SU-DHL-6 (cell line): ENCODE results near the gene IL3.

Experiments used
- CTCF ChIP-seq: fragments of 200-600 bp; sonication (generic); IDR thresholded peaks from one replicate; pipeline ENCODE4 v1.5.1; 2017; ENCODE audit warnings: antibody characterized with exemption, mild to moderate bottlenecking, low read length, moderate library complexity; ENCODE audit not compliant: insufficient read depth, poor library complexity, severe bottlenecking
- EZH2phosphoT487 ChIP-seq: fragments of 200-600 bp; sonication (generic), shearing (Covaris generic); conservative IDR thresholded peaks from 2 replicates; pipeline ENCODE4 v1.6.1; 2018; ENCODE audit warnings: mild to moderate bottlenecking, antibody characterized with exemption, low read length, moderate library complexity, mixed read lengths

DNA sequence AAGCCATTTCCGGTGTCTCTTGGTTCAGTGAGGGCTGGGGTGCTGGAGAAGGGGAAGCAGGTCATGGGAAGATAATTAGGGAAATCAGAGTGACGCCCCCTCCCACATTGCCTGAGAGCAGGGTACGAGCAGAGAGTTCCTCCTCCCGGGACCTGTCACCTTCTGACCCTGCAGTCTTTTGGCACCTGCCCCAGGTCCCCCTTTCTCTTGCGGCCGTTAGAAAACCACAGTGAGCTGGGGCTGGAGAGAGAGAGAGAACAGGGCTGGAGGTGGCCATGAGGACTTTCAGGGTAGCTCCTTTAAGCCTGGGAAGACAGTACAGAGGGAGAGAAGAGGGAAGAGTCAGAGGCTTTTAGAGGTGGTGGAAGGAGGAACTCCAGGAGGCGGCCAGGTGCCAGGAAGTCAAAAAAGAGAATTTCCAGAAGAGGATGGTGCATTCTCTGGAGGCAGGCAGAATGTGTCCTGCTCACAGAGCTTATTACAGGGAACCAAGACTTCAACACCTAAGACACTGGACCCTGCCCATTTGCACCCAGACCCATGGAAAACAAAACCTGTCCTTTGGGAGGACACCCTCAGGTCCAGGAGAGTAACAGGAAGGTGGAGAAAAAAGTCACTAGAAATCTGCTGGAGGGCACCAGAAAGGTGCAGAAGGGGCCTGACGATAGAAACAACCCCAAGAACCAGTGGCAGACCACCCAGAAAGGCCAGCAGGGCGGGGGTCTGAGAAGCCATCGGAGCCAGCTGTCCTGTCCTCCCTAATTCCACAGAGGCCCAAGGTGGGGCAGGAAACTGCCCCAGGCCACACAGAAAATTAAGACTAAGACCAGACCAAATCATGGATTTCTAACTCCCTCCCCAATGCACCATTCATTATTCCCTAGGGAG is 42.5 kb upstream of the IL3 start:
- TF ChIP-seq CTCF (no peak), EZH2phosphoT487 (no peak)
